ENCODE data around the gene ADCY10.

Gene ADCY10

GRCh38 chr1:167949785-167950184, 35.9 kb upstream of the ADCY10 start:
- no peak for TF ChIP-seq EZH2phosphoT487 (IDR thresholded peaks at IDR 0.05; ENCODE audit: low read depth)
- TF ChIP-seq, protein P1, sequence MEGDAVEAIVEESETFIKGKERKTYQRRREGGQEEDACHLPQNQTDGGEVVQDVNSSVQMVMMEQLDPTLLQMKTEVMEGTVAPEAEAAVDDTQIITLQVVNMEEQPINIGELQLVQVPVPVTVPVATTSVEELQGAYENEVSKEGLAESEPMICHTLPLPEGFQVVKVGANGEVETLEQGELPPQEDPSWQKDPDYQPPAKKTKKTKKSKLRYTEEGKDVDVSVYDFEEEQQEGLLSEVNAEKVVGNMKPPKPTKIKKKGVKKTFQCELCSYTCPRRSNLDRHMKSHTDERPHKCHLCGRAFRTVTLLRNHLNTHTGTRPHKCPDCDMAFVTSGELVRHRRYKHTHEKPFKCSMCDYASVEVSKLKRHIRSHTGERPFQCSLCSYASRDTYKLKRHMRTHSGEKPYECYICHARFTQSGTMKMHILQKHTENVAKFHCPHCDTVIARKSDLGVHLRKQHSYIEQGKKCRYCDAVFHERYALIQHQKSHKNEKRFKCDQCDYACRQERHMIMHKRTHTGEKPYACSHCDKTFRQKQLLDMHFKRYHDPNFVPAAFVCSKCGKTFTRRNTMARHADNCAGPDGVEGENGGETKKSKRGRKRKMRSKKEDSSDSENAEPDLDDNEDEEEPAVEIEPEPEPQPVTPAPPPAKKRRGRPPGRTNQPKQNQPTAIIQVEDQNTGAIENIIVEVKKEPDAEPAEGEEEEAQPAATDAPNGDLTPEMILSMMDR (IDR thresholded peaks at IDR 0.05; ENCODE audit: low read depth, low read length): no peak

GRCh38 chr1:167947733-167948132, 33.8 kb upstream of the ADCY10 start:
- no peak for TF ChIP-seq EZH2phosphoT487 (IDR thresholded peaks at IDR 0.05; ENCODE audit: low read depth)
- TF ChIP-seq, protein P1 (IDR thresholded peaks at IDR 0.05; ENCODE audit: low read depth, low read length): no peak
- no peak overlapping the region for H2AFZ ChIP-seq (ENCODE audit: low read depth, low read length)
- no peak overlapping the region for H3K4me3 ChIP-seq (ENCODE audit: low read length)
- no peaks in the 10 kb centered on the region for H3K27me3 ChIP-seq (ENCODE audit: low read depth, low read length)
- H4K20me1 ChIP-seq (ENCODE audit: insufficient read depth, low read length): peaks cover 50% of the 10 kb centered on the region
- H3K4me2 ChIP-seq (ENCODE audit: low read length): no peak overlapping the region
- no peak overlapping the region for H3K9ac ChIP-seq (ENCODE audit: low read length)
- H3K27ac ChIP-seq (ENCODE audit: low read length): no peak overlapping the region
- peaks cover 66% of the 10 kb centered on the region for H3K79me2 ChIP-seq (ENCODE audit: low read length)
- no peaks in the 10 kb centered on the region for H3K4me1 ChIP-seq (ENCODE audit: low read length)
- peaks cover 10% of the 10 kb centered on the region for H3K36me3 ChIP-seq (replicated peaks; ENCODE audit: low read depth, low read length)
- no peaks in the 10 kb centered on the region for H3K9me3 ChIP-seq (ENCODE audit: insufficient read depth, low read length)

More at GRCh38 chr1:167949785-167950184, 35.9 kb upstream of the ADCY10 start:
- no peaks in the 10 kb centered on the region for H3K4me1 ChIP-seq (ENCODE audit: low read length)
- H3K79me2 ChIP-seq (ENCODE audit: low read length): peaks cover 47% of the 10 kb centered on the region
- no peaks in the 10 kb centered on the region for H3K27me3 ChIP-seq (ENCODE audit: low read depth, low read length)
- H3K4me2 ChIP-seq (ENCODE audit: low read length): no peak overlapping the region
- no peak overlapping the region for H3K27ac ChIP-seq (ENCODE audit: low read length)
- peaks cover 44% of the 10 kb centered on the region for H4K20me1 ChIP-seq (ENCODE audit: insufficient read depth, low read length)
- no peaks in the 10 kb centered on the region for H3K9me3 ChIP-seq (ENCODE audit: insufficient read depth, low read length)
- no peak overlapping the region for H2AFZ ChIP-seq (ENCODE audit: low read depth, low read length)
- H3K9ac ChIP-seq (ENCODE audit: low read length): no peak overlapping the region
- H3K36me3 ChIP-seq (replicated peaks; ENCODE audit: low read depth, low read length): peaks cover 13% of the 10 kb centered on the region
- no peak overlapping the region for H3K4me3 ChIP-seq (ENCODE audit: low read length)

- Histone ChIP-seq H3K79me2 (ENCODE audit: low read length) (peaks cover 97% of the 10 kb centered on the region), H3K4me2 (ENCODE audit: low read length) (no peak overlapping the region), H3K4me1 (ENCODE audit: low read length) (peaks cover 2% of the 10 kb centered on the region), H4K20me1 (ENCODE audit: insufficient read depth, low read length) (peaks cover 54% of the 10 kb centered on the region), H3K9me3 (ENCODE audit: insufficient read depth, low read length) (no peaks in the 10 kb centered on the region), H3K27me3 (ENCODE audit: low read depth, low read length) (no peaks in the 10 kb centered on the region), H3K4me3 (ENCODE audit: low read length) (no peak overlapping the region), H3K36me3 (replicated peaks; ENCODE audit: low read depth, low read length) (peaks cover 6% of the 10 kb centered on the region), H3K27ac (ENCODE audit: low read length) (no peak overlapping the region), H2AFZ (ENCODE audit: low read depth, low read length) (no peak overlapping the region), H3K9ac (ENCODE audit: low read length) (no peak overlapping the region)
- no peak for TF ChIP-seq EZH2phosphoT487 (IDR thresholded peaks at IDR 0.05; ENCODE audit: low read depth)
- TF ChIP-seq, protein P1 (IDR thresholded peaks at IDR 0.05; ENCODE audit: low read depth, low read length): no peak
Measured at GRCh38 chr1:167943541-167943940, 29.6 kb upstream of the ADCY10 start.

- H3K79me2 ChIP-seq (ENCODE audit: low read length): peaks cover 87% of the 10 kb centered on the region
- H3K4me2 ChIP-seq (ENCODE audit: low read length): no peak overlapping the region
- H3K4me3 ChIP-seq (ENCODE audit: low read length): no peak overlapping the region
- TF ChIP-seq EZH2phosphoT487 (IDR thresholded peaks at IDR 0.05; ENCODE audit: low read depth): no peak
- H3K27ac ChIP-seq (ENCODE audit: low read length): no peak overlapping the region
- no peaks in the 10 kb centered on the region for H3K27me3 ChIP-seq (ENCODE audit: low read depth, low read length)
- peaks cover 36% of the 10 kb centered on the region for H4K20me1 ChIP-seq (ENCODE audit: insufficient read depth, low read length)
- no peak overlapping the region for H3K9ac ChIP-seq (ENCODE audit: low read length)
- H3K9me3 ChIP-seq (ENCODE audit: insufficient read depth, low read length): no peaks in the 10 kb centered on the region
- H3K4me1 ChIP-seq (ENCODE audit: low read length): peaks cover 8% of the 10 kb centered on the region
- H2AFZ ChIP-seq (ENCODE audit: low read depth, low read length): no peak overlapping the region
- peaks cover 6% of the 10 kb centered on the region for H3K36me3 ChIP-seq (replicated peaks; ENCODE audit: low read depth, low read length)
Measured at GRCh38 chr1:167940264-167940663, 26.3 kb upstream of the ADCY10 start.

Data from OCI-LY3 (cell line).